SK-N-MC (cell line): ENCODE measurements around the gene TBC1D3L.
"Not testable (repeated sequence)": the region's sequence is repeated elsewhere in the genome, so short reads cannot be mapped to it uniquely, and the experiment has no call there.

ENCODE experiments used
- DNase-seq: peaks from one replicate; pipeline ENCODE4 v3.0.0-alpha.2; 2011; ENCODE audit warnings: low read depth, low spot score
- H3K27ac ChIP-seq: fragments of 200-600 bp; sonication (generic); 2 replicates; pipeline ENCODE4 v1.5.1; 2016; ENCODE audit warnings: mixed run types
- H3K36me3 ChIP-seq: fragments of 200-600 bp; sonication (generic); 2 replicates; pipeline ENCODE4 v1.6.1; 2017; ENCODE audit warnings: antibody characterized with exemption, low read length, mixed read lengths; ENCODE audit not compliant: insufficient read depth
- H3K4me3 ChIP-seq: fragments of 200-600 bp; sonication (generic); 2 replicates; pipeline ENCODE4 v1.5.1; 2016
- H3K9ac ChIP-seq: fragments of 200-600 bp; sonication (generic); 2 replicates; pipeline ENCODE4 v1.8.0; 2017; ENCODE audit warnings: mixed run types, mixed read lengths; ENCODE audit not compliant: insufficient read length
- H3K9me3 ChIP-seq: fragments of 200-600 bp; sonication (generic); 2 replicates; pipeline ENCODE4 v1.6.1; 2017; ENCODE audit warnings: low read depth, mild to moderate bottlenecking, antibody characterized with exemption, low read length, moderate library complexity, mixed read lengths

The TBC1D3L gene

GRCh38 chr17:37988960-37989359 is at the start of gene TBC1D3L:
Gene TBC1D3L, minus strand, starts transcription at chr17:37989060. Its CDS starts 1,540 bp downstream, at chr17:37987520.
- H3K9ac ChIP-seq, H3K9me3 ChIP-seq, H3K36me3 ChIP-seq, DNase-seq, H3K27ac ChIP-seq, H3K4me3 ChIP-seq: not testable (repeated sequence)

- not testable (repeated sequence) for H3K9me3 ChIP-seq
Measured at GRCh38 chr17:38003676-38004075, 14.8 kb upstream of the TBC1D3L start, which contains the start of gene TBC1D3D. Gene TBC1D3D, plus strand, starts transcription at chr17:38003976. Its CDS starts 1,585 bp downstream, at chr17:38005561.

More at GRCh38 chr17:38003676-38004075, 14.8 kb upstream of the TBC1D3L start, which contains the start of gene TBC1D3D:
- H3K36me3 ChIP-seq, H3K27ac ChIP-seq, H3K9ac ChIP-seq, H3K4me3 ChIP-seq, DNase-seq: not testable (repeated sequence)
